OCI-LY3 (cell line): ENCODE data around the gene PRR36.

Experiments
- H2AFZ ChIP-seq: fragments of 200-600, 300-600 bp; shearing (Covaris generic); 2 replicates; pipeline ENCODE4 v1.6.0; 2014; ENCODE audit warnings: antibody characterized with exemption, low read depth, low read length
- H3K27ac ChIP-seq: fragments of 200-600, 300-600 bp; sonication (generic); 2 replicates; pipeline ENCODE4 v1.5.1; 2014; ENCODE audit warnings: mild to moderate bottlenecking, low read length, moderate library complexity, mixed read lengths
- H3K27me3 ChIP-seq: fragments of 200-600, 300-600 bp; sonication (generic); 2 replicates; pipeline ENCODE4 v1.6.1; 2014; ENCODE audit warnings: low read depth, low read length, mixed read lengths
- H3K36me3 ChIP-seq: fragments of 200-600, 300-600 bp; sonication (generic); replicated peaks from 2 replicates; pipeline ENCODE3; 2014; ENCODE audit warnings: low read depth, low read length, mixed read lengths
- H3K4me1 ChIP-seq: fragments of 300-600, 200-600 bp; sonication (generic); 2 replicates; pipeline ENCODE4 v1.6.1; 2014; ENCODE audit warnings: low read length, mixed read lengths
- H3K4me2 ChIP-seq: fragments of 200-600, 300-600 bp; sonication (generic); 2 replicates; pipeline ENCODE4 v1.6.1; 2014; ENCODE audit warnings: low read length, mixed read lengths
- H3K4me3 ChIP-seq: fragments of 300-600, 200-600 bp; sonication (generic); 2 replicates; pipeline ENCODE4 v1.5.1; 2014; ENCODE audit warnings: antibody characterized with exemption, mild to moderate bottlenecking, low read length, moderate library complexity
- H3K79me2 ChIP-seq: fragments of 300-600, 200-600 bp; shearing (Covaris generic); 2 replicates; pipeline ENCODE4 v1.6.1; 2014; ENCODE audit warnings: mild to moderate bottlenecking, low read length, mixed read lengths
- H3K9ac ChIP-seq: fragments of 300-600, 200-600 bp; shearing (Covaris generic); 2 replicates; pipeline ENCODE4 v1.6.0; 2014; ENCODE audit warnings: mild to moderate bottlenecking, low read length, moderate library complexity
- H3K9me3 ChIP-seq: fragments of 200-600, 300-600 bp; shearing (Covaris generic); 2 replicates; pipeline ENCODE4 v1.6.1; 2014; ENCODE audit warnings: low read length, mixed read lengths; ENCODE audit not compliant: insufficient read depth
- H4K20me1 ChIP-seq: fragments of 200-600, 300-600 bp; sonication (generic); 2 replicates; pipeline ENCODE4 v1.6.1; 2016; ENCODE audit warnings: low read length, mixed read lengths; ENCODE audit not compliant: insufficient read depth
- EZH2phosphoT487 ChIP-seq: fragments of 200-600 bp; shearing (Covaris generic); IDR thresholded peaks from 2 replicates; pipeline ENCODE4 v1.6.1; 2018; ENCODE audit warnings: antibody characterized with exemption, mixed run types, low read depth
- TF ChIP-seq, protein P1 (sequence below): fragments of 200-600, 300-600 bp; sonication (generic); IDR thresholded peaks from 2 replicates; pipeline ENCODE4 v1.5.1; 2014; ENCODE audit warnings: antibody characterized with exemption, low read length, low read depth

PRR36 gene

GRCh38 chr19:7905859-7906258 is 31.7 kb upstream of the PRR36 start:
- Histone ChIP-seq H3K36me3 (peaks cover 11% of the 10 kb centered on the region), H3K79me2 (peaks cover 54% of the 10 kb centered on the region), H3K27ac (no peak overlapping the region), H2AFZ (no peak overlapping the region), H3K9me3 (no peaks in the 10 kb centered on the region), H3K4me1 (peaks cover 16% of the 10 kb centered on the region), H3K4me2 (no peak overlapping the region), H4K20me1 (peaks cover 35% of the 10 kb centered on the region), H3K9ac (no peak overlapping the region), H3K4me3 (no peak overlapping the region), H3K27me3 (no peaks in the 10 kb centered on the region)
- TF ChIP-seq, protein P1, sequence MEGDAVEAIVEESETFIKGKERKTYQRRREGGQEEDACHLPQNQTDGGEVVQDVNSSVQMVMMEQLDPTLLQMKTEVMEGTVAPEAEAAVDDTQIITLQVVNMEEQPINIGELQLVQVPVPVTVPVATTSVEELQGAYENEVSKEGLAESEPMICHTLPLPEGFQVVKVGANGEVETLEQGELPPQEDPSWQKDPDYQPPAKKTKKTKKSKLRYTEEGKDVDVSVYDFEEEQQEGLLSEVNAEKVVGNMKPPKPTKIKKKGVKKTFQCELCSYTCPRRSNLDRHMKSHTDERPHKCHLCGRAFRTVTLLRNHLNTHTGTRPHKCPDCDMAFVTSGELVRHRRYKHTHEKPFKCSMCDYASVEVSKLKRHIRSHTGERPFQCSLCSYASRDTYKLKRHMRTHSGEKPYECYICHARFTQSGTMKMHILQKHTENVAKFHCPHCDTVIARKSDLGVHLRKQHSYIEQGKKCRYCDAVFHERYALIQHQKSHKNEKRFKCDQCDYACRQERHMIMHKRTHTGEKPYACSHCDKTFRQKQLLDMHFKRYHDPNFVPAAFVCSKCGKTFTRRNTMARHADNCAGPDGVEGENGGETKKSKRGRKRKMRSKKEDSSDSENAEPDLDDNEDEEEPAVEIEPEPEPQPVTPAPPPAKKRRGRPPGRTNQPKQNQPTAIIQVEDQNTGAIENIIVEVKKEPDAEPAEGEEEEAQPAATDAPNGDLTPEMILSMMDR: no peak
- no peak for TF ChIP-seq EZH2phosphoT487

DNA sequence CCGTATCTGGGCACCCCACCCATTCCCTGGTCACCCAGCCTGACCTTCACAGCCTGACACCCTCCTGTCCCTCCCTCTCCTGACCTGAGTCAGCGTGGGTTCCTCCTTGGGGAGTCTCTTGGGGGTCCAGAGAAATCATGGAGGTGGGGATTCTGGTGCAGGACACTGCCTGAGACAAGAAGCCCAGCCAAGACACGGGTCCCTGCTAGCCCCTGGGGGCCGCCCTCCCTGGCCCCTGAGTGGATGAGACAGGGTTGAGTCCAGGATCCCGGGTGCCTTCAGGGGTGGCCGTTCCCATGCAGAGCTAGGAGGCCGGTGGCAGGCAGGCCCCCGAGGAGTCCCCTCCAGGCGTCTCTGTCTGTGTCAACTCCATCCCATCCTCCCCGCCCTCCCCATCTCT is 31.1 kb upstream of the PRR36 start:
- H3K79me2 ChIP-seq: peaks cover 54% of the 10 kb centered on the region
- H3K4me3 ChIP-seq: peak overlapping the region; percentile 95; the same call in 1 of the 2 replicates

DNA sequence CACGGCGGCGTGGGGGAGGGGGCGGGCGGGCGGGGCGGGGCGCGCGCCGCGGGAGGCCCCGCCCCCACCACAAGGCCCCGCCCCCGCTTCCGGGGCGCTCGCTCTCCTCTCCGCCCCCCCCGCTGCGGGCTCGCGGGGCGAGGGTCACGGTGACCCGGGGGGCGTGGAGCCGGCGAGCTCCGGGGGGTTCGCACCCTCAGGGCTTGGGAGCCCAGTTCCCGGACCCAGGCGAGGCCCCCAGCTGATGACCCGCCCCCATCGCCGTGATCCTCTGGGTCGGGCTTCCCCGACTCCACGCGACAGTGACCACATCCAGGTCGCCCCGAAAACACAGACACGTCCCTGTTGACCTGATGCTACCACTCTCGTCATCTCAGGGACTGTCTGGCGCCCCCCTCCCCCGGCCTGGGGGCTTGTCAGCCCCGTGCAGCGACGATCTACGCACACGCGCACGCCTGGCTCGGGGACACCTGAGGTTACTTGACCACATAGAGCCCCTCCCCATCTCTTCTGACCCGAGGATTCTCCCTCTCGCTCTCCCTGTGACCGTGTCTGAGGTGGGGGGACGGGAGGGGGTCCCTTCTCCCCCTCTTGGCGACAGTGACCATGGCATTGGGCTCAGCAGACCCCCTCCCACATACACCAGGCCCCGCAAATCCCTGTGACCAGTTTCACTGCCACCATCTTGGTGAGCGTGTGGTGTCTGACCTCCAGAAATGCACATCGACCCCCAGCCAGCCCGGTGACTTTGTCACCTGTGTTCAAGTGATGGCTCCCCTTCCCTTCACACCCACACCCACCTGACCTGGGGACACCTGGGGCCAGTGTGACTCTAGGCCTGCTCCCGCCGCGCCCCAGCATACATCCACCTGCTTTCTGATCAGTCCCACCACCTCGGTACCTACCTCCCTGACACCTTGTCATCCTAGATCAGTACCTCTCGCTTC is 30.2 kb upstream of the PRR36 start:
- Histone ChIP-seq H3K9ac (peak overlapping the region; percentile 87), H3K36me3 (peaks cover 6% of the 10 kb centered on the region), H3K79me2 (peaks cover 54% of the 10 kb centered on the region), H3K4me1 (peaks cover 16% of the 10 kb centered on the region), H3K27me3 (no peaks in the 10 kb centered on the region), H3K9me3 (no peaks in the 10 kb centered on the region), H2AFZ (no peak overlapping the region), H3K4me3 (peak overlapping the region; percentile 95), H3K27ac (peak overlapping the region; percentile 58), H3K4me2 (peak overlapping the region; percentile 98), H4K20me1 (peaks cover 35% of the 10 kb centered on the region)
- TF ChIP-seq, protein P1: no peak
- no peak for TF ChIP-seq EZH2phosphoT487

More for the DNA sequence above, 31.1 kb upstream of the PRR36 start:
- Histone ChIP-seq H3K9ac (peak overlapping the region; percentile 87; the same call in 1 of the 2 replicates), H3K27me3 (no peaks in the 10 kb centered on the region), H3K27ac (no peak overlapping the region), H2AFZ (no peak overlapping the region), H3K4me1 (peaks cover 16% of the 10 kb centered on the region), H4K20me1 (peaks cover 35% of the 10 kb centered on the region), H3K36me3 (peaks cover 6% of the 10 kb centered on the region), H3K4me2 (peak overlapping the region; percentile 98), H3K9me3 (no peaks in the 10 kb centered on the region)
- TF ChIP-seq, protein P1: no peak
- TF ChIP-seq EZH2phosphoT487: no peak

DNA sequence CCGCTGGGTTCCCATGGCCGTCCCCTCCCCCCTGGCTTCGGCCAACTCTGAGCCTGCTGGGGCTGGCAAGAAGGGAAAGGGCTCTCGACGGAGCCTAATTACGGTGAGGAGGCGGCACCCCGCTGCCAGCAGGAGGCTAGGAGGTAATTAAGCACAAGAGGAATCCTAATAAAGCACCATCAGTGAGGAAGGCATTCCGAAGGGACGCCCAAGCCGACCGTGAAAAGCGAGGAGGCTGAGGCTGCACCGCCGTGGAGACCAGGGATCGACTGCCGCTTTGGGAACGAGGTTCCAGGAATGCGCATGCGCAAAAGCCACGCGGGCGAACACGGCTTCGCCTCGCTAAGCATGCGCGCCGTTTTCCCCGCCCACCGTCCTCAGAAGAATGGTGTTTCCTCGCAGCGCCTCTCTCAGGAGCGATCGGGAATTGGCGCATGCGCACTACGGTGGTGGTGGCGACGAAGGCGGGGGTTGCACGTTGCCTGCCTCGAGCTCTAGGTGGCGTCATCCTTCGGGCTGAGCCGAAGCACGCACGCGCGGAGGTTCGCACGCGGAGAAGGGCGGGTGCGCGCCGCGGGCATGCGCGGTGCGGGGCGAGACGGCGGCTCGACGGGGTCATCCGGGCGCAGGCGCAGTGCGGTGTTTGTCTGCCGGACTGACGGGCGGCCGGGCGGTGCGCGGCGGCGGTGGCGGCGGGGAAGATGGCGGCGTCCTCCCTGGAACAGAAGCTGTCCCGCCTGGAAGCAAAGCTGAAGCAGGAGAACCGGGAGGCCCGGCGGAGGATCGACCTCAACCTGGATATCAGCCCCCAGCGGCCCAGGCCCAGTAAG is 29.3 kb upstream of the PRR36 start, which contains the start of gene MAP2K7:
Gene MAP2K7 (plus strand): TSS at position 634 of the 830 bp plus-strand sequence. CDS start 68 bp downstream, at position 702.
- Histone ChIP-seq H3K4me3 (peak within 1 kb of the TSS; percentile 95), H3K9ac (peak within 1 kb of the TSS; percentile 93), H3K4me1 (peaks cover 16% of the 10 kb centered on the region), H3K4me2 (peak within 1 kb of the TSS; percentile 99), H3K27me3 (no peaks in the 10 kb centered on the region), H3K9me3 (no peaks in the 10 kb centered on the region), H4K20me1 (peaks cover 29% of the 10 kb centered on the region), H3K27ac (peak within 1 kb of the TSS; percentile 58), H3K79me2 (peaks cover 52% of the 10 kb centered on the region), H2AFZ (peak within 1 kb of the TSS; percentile 79), H3K36me3 (peaks cover 6% of the 10 kb centered on the region)
- TF ChIP-seq EZH2phosphoT487: no peak
- TF ChIP-seq, protein P1: peak; percentile 88
